Trophoblast cell (in vitro differentiated cells and primary cell): ENCODE data around the gene ARHGAP22.

Experiments
- DNase-seq, 2 donors: peaks; one replicate each; pipeline ENCODE4 v3.0.0-alpha.2; 2016
- H2AFZ ChIP-seq: 2 replicates; pipeline ENCODE4 v1.6.1; 2013; ENCODE audit warnings: low read length, moderate library complexity, mild to moderate bottlenecking; ENCODE audit not compliant: insufficient read depth, poor library complexity
- H2AK5ac ChIP-seq: 2 replicates; pipeline ENCODE4 v1.6.1; 2013; ENCODE audit warnings: mild to moderate bottlenecking, low read length
- H2BK120ac ChIP-seq: 2 replicates; pipeline ENCODE4 v1.6.1; 2013; ENCODE audit warnings: low read length, mild to moderate bottlenecking, moderate library complexity; ENCODE audit not compliant: insufficient read depth, poor library complexity
- H2BK12ac ChIP-seq: 2 replicates; pipeline ENCODE4 v1.6.1; 2013; ENCODE audit warnings: mild to moderate bottlenecking, low read length, moderate library complexity
- H2BK5ac ChIP-seq: 2 replicates; pipeline ENCODE4 v1.6.1; 2013; ENCODE audit warnings: low read length, low read depth, moderate library complexity, mild to moderate bottlenecking; ENCODE audit not compliant: poor library complexity
- H3K14ac ChIP-seq: 2 replicates; pipeline ENCODE4 v1.6.1; 2013; ENCODE audit warnings: mild to moderate bottlenecking, low read length
- H3K18ac ChIP-seq: 2 replicates; pipeline ENCODE4 v1.6.1; 2013; ENCODE audit warnings: mild to moderate bottlenecking, low read length
- H3K23ac ChIP-seq: 2 replicates; pipeline ENCODE4 v1.6.1; 2013; ENCODE audit warnings: low read length
- H3K27ac ChIP-seq: 2 replicates; pipeline ENCODE4 v1.5.1; 2013; ENCODE audit warnings: low read depth, mild to moderate bottlenecking, inconsistent platforms, low read length, moderate library complexity
- H3K27me3 ChIP-seq: 2 replicates; pipeline ENCODE4 v1.6.1; 2013; ENCODE audit warnings: inconsistent platforms, mild to moderate bottlenecking, low read length, moderate library complexity; ENCODE audit not compliant: insufficient read depth
- H3K36me3 ChIP-seq, 2 experiments: 1 replicate in 1 of 2; 2 replicates in 1 of 2; pipeline ENCODE4 v1.6.1; 2013; ENCODE audit warnings: low read length in 2 of 2, mild to moderate bottlenecking in 2 of 2, moderate library complexity in 1 of 2; ENCODE audit not compliant: insufficient read depth in 2 of 2, control insufficient read depth in 1 of 2
- H3K4ac ChIP-seq: 2 replicates; pipeline ENCODE4 v1.6.1; 2013; ENCODE audit warnings: low read depth, mild to moderate bottlenecking, low read length, moderate library complexity
- H3K4me1 ChIP-seq, 2 experiments: 1 replicate in 1 of 2; 2 replicates in 1 of 2; pipeline ENCODE4 v1.6.1; 2013; ENCODE audit warnings: low read length in 2 of 2, mild to moderate bottlenecking in 2 of 2, moderate library complexity in 1 of 2; ENCODE audit not compliant: insufficient read depth in 2 of 2, control insufficient read depth in 1 of 2
- H3K4me2 ChIP-seq: 2 replicates; pipeline ENCODE4 v1.6.1; 2013; ENCODE audit warnings: inconsistent platforms, mild to moderate bottlenecking, low read length, moderate library complexity
- H3K4me3 ChIP-seq: 2 replicates; pipeline ENCODE4 v1.5.1; 2013; ENCODE audit warnings: mild to moderate bottlenecking, low read depth, low read length, inconsistent platforms
- H3K79me1 ChIP-seq: one replicate; pipeline ENCODE4 v1.6.1; 2013; ENCODE audit warnings: low read length
- H3K79me2 ChIP-seq: 2 replicates; pipeline ENCODE4 v1.6.1; 2013; ENCODE audit warnings: low read length, mild to moderate bottlenecking; ENCODE audit not compliant: control insufficient read depth, insufficient read depth, poor library complexity
- H3K9ac ChIP-seq: 2 replicates; pipeline ENCODE4 v1.6.1; 2013; ENCODE audit warnings: mild to moderate bottlenecking, low read length
- H3K9me3 ChIP-seq: 2 replicates; pipeline ENCODE4 v1.6.1; 2013; ENCODE audit warnings: low read depth, mild to moderate bottlenecking, control low read depth, inconsistent platforms, low read length; ENCODE audit not compliant: insufficient read depth
- H4K12ac ChIP-seq: 2 replicates; pipeline ENCODE4 v1.6.1; 2013; ENCODE audit warnings: low read depth, mild to moderate bottlenecking, low read length, moderate library complexity
- H4K8ac ChIP-seq: 2 replicates; pipeline ENCODE4 v1.6.1; 2013; ENCODE audit warnings: low read depth, mild to moderate bottlenecking, low read length, moderate library complexity
- H4K91ac ChIP-seq: one replicate; pipeline ENCODE4 v1.6.1; 2013; ENCODE audit warnings: low read depth, mild to moderate bottlenecking, low read length, moderate library complexity
- WGBS: extraction: QIAGEN DNeasy Blood & Tissue Kit; methylation state at CpG from one replicate; pipeline ENCODE4 v1.1.7; 2013; ENCODE audit warnings: missing lambda C conversion rate; ENCODE audit not compliant: insufficient read length, insufficient coverage; ENCODE audit errors: extremely low coverage; 5-methylcytosine and 5-hydroxymethylcytosine counted together

ARHGAP22 gene

GRCh38 chr10:48448796-48449195 is 156.1 kb downstream of the ARHGAP22 start:
- Histone ChIP-seq H2AFZ (no peak overlapping the region), H3K23ac (no peak overlapping the region), H3K4ac (no peak overlapping the region), H2BK120ac (no peak overlapping the region), H2AK5ac (no peak overlapping the region), H3K4me1 (no peaks in the 10 kb centered on the region), H4K12ac (no peak overlapping the region), H3K79me1 (no peaks in the 10 kb centered on the region), H2BK12ac (no peak overlapping the region), H3K36me3 (no peaks in the 10 kb centered on the region), H3K27me3 (no peaks in the 10 kb centered on the region), H4K91ac (no peak overlapping the region), H3K9me3 (peaks cover 3% of the 10 kb centered on the region), H3K4me3 (no peak overlapping the region), H3K18ac (no peak overlapping the region), H3K27ac (no peak overlapping the region), H3K4me2 (no peak overlapping the region), H2BK5ac (no peak overlapping the region), H3K9ac (no peak overlapping the region), H3K14ac (no peak overlapping the region), H4K8ac (no peak overlapping the region), H3K79me2 (no peaks in the 10 kb centered on the region)
- no CpG with 5 or more reads among the region's 4 CpGs for WGBS
- no peak for DNase-seq

GRCh38 chr10:48447356-48448215 is 157.3 kb downstream of the ARHGAP22 start:
- Histone ChIP-seq H2BK120ac (no peak overlapping the region), H3K27me3 (no peaks in the 10 kb centered on the region), H3K9ac (no peak overlapping the region), H3K4ac (no peak overlapping the region), H2BK12ac (no peak overlapping the region), H3K4me2 (no peak overlapping the region), H4K8ac (no peak overlapping the region), H2AK5ac (no peak overlapping the region), H3K4me1 (no peaks in the 10 kb centered on the region), H3K36me3 (no peaks in the 10 kb centered on the region), H3K9me3 (peaks cover 3% of the 10 kb centered on the region), H2AFZ (no peak overlapping the region), H3K4me3 (peak overlapping the region; percentile 10), H3K27ac (no peak overlapping the region), H3K79me2 (no peaks in the 10 kb centered on the region), H4K12ac (no peak overlapping the region), H3K14ac (no peak overlapping the region), H4K91ac (no peak overlapping the region), H3K23ac (no peak overlapping the region), H3K18ac (no peak overlapping the region), H2BK5ac (no peak overlapping the region), H3K79me1 (no peaks in the 10 kb centered on the region)
- no CpG with 5 or more reads among the region's 11 CpGs for WGBS
- no peak for DNase-seq

- Histone ChIP-seq H3K9ac (no peak overlapping the region), H3K4me3 (no peak overlapping the region), H2AK5ac (no peak overlapping the region), H3K4me1 (no peaks in the 10 kb centered on the region), H2BK120ac (no peak overlapping the region), H3K36me3 (no peaks in the 10 kb centered on the region), H3K23ac (no peak overlapping the region), H3K79me2 (no peaks in the 10 kb centered on the region), H3K79me1 (no peaks in the 10 kb centered on the region), H2BK5ac (no peak overlapping the region), H3K9me3 (peaks cover 3% of the 10 kb centered on the region), H4K8ac (no peak overlapping the region), H4K91ac (no peak overlapping the region), H2AFZ (no peak overlapping the region), H2BK12ac (no peak overlapping the region), H3K27me3 (no peaks in the 10 kb centered on the region), H3K4ac (no peak overlapping the region), H3K14ac (no peak overlapping the region), H3K18ac (no peak overlapping the region), H4K12ac (no peak overlapping the region), H3K27ac (no peak overlapping the region), H3K4me2 (no peak overlapping the region)
- no CpG with 5 or more reads among the region's 7 CpGs for WGBS
- DNase-seq, result no peak
Observed at GRCh38 chr10:48446785-48447184, 158.1 kb downstream of the ARHGAP22 start.

GRCh38 chr10:48445932-48446331 is 158.9 kb downstream of the ARHGAP22 start:
- Histone ChIP-seq H3K23ac (no peak overlapping the region), H4K12ac (no peak overlapping the region), H3K4ac (no peak overlapping the region), H3K9ac (no peak overlapping the region), H3K14ac (no peak overlapping the region), H3K9me3 (peaks cover 3% of the 10 kb centered on the region), H2BK12ac (no peak overlapping the region), H4K8ac (no peak overlapping the region), H3K27me3 (no peaks in the 10 kb centered on the region), H3K79me2 (no peaks in the 10 kb centered on the region), H3K27ac (no peak overlapping the region), H4K91ac (no peak overlapping the region), H3K18ac (no peak overlapping the region), H3K36me3 (no peaks in the 10 kb centered on the region), H2AFZ (no peak overlapping the region), H2BK120ac (no peak overlapping the region), H2BK5ac (no peak overlapping the region), H3K79me1 (no peaks in the 10 kb centered on the region), H3K4me1 (no peaks in the 10 kb centered on the region), H2AK5ac (no peak overlapping the region), H3K4me2 (no peak overlapping the region), H3K4me3 (no peak overlapping the region)
- no CpG with 5 or more reads among the region's 7 CpGs for WGBS
- no peak for DNase-seq
